Naive thymus-derived CD4-positive, alpha-beta T cell (primary cell): ENCODE measurements around the gene LPP. TPM values are rescaled to one million over a fixed set of nuclear protein-coding genes. Genes with fewer than 3 reads are reported as not detected.
A peak's percentile ranks its signal among the peaks of the same experiment; 100 is the strongest.

Source experiments
- ATAC-seq: fragments of 150-1000 bp; cut with Tn5 transposase; 2 replicates; pipeline ENCODE4 v1.10.0; 2021; ENCODE audit warnings: mild to moderate bottlenecking, moderate library complexity
- CTCF ChIA-PET: fragments of 350-600 bp; sonication (Branson Sonifier 250); formaldehyde crosslinking; loops from one replicate; lab custom pipeline; 2021; ENCODE audit warnings: antibody characterized with exemption; lab: Charles Lee
- POLR2A ChIA-PET: fragments of 350-600 bp; sonication (Branson Sonifier 250); formaldehyde crosslinking; loops from one replicate; lab custom pipeline; 2021; ENCODE audit warnings: antibody characterized with exemption, inconsistent platforms; lab: Charles Lee
- DNase-seq, 9 donors: peaks; one replicate each; pipeline versions ENCODE4 v3.0.0 to v3.0.0-alpha.2; 2020 to 2022; ENCODE audit warnings: mixed read lengths in 1 of 9
- H3K27ac ChIP-seq: one replicate; pipeline ENCODE4 v1.7.0; 2013; ENCODE audit warnings: mild to moderate bottlenecking, low read depth, low read length, moderate library complexity
- H3K27me3 ChIP-seq, 2 donors: one replicate each; pipeline ENCODE4 v1.7.0; 2013; ENCODE audit warnings: low read length in 2 of 2, mild to moderate bottlenecking in 2 of 2, moderate library complexity in 2 of 2; ENCODE audit not compliant: control insufficient read depth in 2 of 2, insufficient read depth in 2 of 2
- H3K36me3 ChIP-seq, 3 experiments: 1 replicate in 2 of 3; 2 replicates in 1 of 3; pipeline ENCODE4 v1.7.0; 2013; ENCODE audit warnings: low read length in 3 of 3, mild to moderate bottlenecking in 3 of 3, moderate library complexity in 1 of 3; ENCODE audit not compliant: insufficient read depth in 3 of 3, control insufficient read depth in 2 of 3
- H3K4me1 ChIP-seq, 2 donors: one replicate each; pipeline ENCODE4 v1.7.0; 2013; ENCODE audit warnings: low read length in 2 of 2, mild to moderate bottlenecking in 2 of 2, moderate library complexity in 1 of 2; ENCODE audit not compliant: control insufficient read depth in 2 of 2, insufficient read depth in 2 of 2
- H3K4me3 ChIP-seq: 2 replicates; pipeline ENCODE4 v1.7.0; 2013; ENCODE audit warnings: mild to moderate bottlenecking, low read length
- H3K9me3 ChIP-seq, 3 experiments: 1 replicate in 2 of 3; 2 replicates in 1 of 3; pipeline ENCODE4 v1.7.0; 2013; ENCODE audit warnings: low read length in 3 of 3; ENCODE audit not compliant: control insufficient read depth in 2 of 3
- H3K27ac Mint-ChIP-seq, 9 donors: one replicate each; pipeline ENCODE4 v1.8.0; 2020 to 2022; ENCODE audit warnings: mixed read lengths in 9 of 9, mild to moderate bottlenecking in 8 of 9, moderate library complexity in 5 of 9, inconsistent platforms in 2 of 9
- H3K27me3 Mint-ChIP-seq, 5 donors: one replicate each; pipeline ENCODE4 v1.8.0; 2021 to 2022; ENCODE audit warnings: mixed read lengths in 5 of 5, mild to moderate bottlenecking in 1 of 5
- H3K36me3 Mint-ChIP-seq, 5 donors: one replicate each; pipeline ENCODE4 v1.8.0; 2020 to 2022; ENCODE audit warnings: mixed read lengths in 5 of 5, mild to moderate bottlenecking in 3 of 5, inconsistent platforms in 1 of 5
- H3K4me1 Mint-ChIP-seq, 7 donors: one replicate each; pipeline ENCODE4 v1.8.0; 2020 to 2022; ENCODE audit warnings: mixed read lengths in 7 of 7, mild to moderate bottlenecking in 3 of 7, inconsistent platforms in 1 of 7
- H3K4me3 Mint-ChIP-seq, 10 donors: one replicate each; pipeline ENCODE4 v1.8.0; 2020 to 2022; ENCODE audit warnings: mild to moderate bottlenecking in 10 of 10, mixed read lengths in 10 of 10, moderate library complexity in 6 of 10, inconsistent platforms in 2 of 10
- H3K9me3 Mint-ChIP-seq, 11 donors: one replicate each; pipeline ENCODE4 v1.8.0; 2020 to 2022; ENCODE audit warnings: mixed read lengths in 11 of 11, mild to moderate bottlenecking in 4 of 11, inconsistent platforms in 1 of 11, moderate library complexity in 1 of 11
- intact Hi-C, 2 donors: fragments of 100-400 bp; cut with micrococcal nuclease; formaldehyde crosslinking; loops; one replicate each; pipeline ENCODE4 v1.15.1; 2023
- polyA plus RNA-seq, 2 donors: library from polyadenylated mRNA; unstranded; fragments of 300-500 nt; fragmentation: Illumina TruSeq; gene quantifications; one replicate each; pipeline ENCODE4 v1.2.3, GENCODE V29; 2021
- total RNA-seq, 6 experiments: library from RNA in 5 of 6; stranded (reverse) in 5 of 6; gene quantifications; 1 replicate in 5 of 6; 2 replicates in 1 of 6; pipeline ENCODE4 v1.2.3 and lab custom pipeline; 2021 to 2026

Gene LPP
- total and polyA plus RNA-seq, 7 experiments from 2014 or later: 10.3 to 95.2 (median 19.5) TPM

DNA sequence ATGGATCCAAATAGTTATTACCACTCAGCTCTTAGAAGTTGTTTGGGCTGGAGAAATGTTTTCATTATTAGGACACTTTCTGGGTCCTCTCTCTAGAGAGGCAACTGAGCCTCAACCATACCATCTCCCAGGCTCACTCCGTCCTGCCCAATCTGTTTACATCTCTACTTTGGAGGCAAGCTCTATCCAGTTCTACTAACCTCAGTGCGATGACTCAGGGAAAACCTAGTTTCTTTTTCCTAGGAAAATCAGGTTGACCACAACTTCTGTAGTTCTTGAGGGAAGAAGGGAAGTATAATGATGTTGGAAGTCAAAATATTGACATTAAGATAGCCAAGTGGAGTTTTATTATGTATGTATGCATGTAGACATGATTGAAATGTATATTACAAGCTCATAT is 40.4 kb downstream of the LPP start:
- intact Hi-C loops: no loop called here
- Histone ChIP-seq H3K27me3 (no peaks in the 10 kb centered on the region), H3K36me3 (peaks cover 0 to 6% (median 0%) of the 10 kb centered on the region in 3 experiments), H3K27ac (no peak overlapping the region), H3K4me3 (no peak overlapping the region), H3K4me1 (no peaks in the 10 kb centered on the region), H3K9me3 (no peaks in the 10 kb centered on the region)
- POLR2A ChIA-PET: no interaction called here
- CTCF ChIA-PET: no interaction called here
- ATAC-seq (no peak), DNase-seq (no peak)
- Mint-ChIP-seq H3K36me3 (peaks cover 28 to 60% (median 41%) of the 10 kb centered on the region in 5 donors), H3K27ac (no peak overlapping the region), H3K9me3 (peaks cover 0 to 5% (median 0%) of the 10 kb centered on the region in 11 donors), H3K4me3 (no peak overlapping the region), H3K4me1 (peaks cover 17 to 43% (median 30%) of the 10 kb centered on the region in 7 donors), H3K27me3 (no peaks in the 10 kb centered on the region)

GRCh38 chr3:188196232-188196990 is 42.5 kb downstream of the LPP start:
- H3K36me3 ChIP-seq: peaks cover 0 to 2% (median 0%) of the 10 kb centered on the region in 3 experiments
- no peaks in the 10 kb centered on the region for H3K27me3 ChIP-seq
- intact Hi-C loops: no loop called here
- DNase-seq (no peak), ATAC-seq (no peak)
- H3K4me1 ChIP-seq: no peaks in the 10 kb centered on the region
- H3K9me3 ChIP-seq: no peaks in the 10 kb centered on the region
- H3K27ac ChIP-seq: no peak overlapping the region
- Mint-ChIP-seq H3K9me3 (peaks cover 0 to 3% (median 0%) of the 10 kb centered on the region in 11 donors), H3K27me3 (no peaks in the 10 kb centered on the region), H3K4me1 (peaks cover 10 to 31% (median 20%) of the 10 kb centered on the region in 7 donors), H3K27ac (peak overlapping the region in 2 of 9 donors; percentile 20 to 33), H3K36me3 (peaks cover 17 to 48% (median 32%) of the 10 kb centered on the region in 5 donors), H3K4me3 (no peak overlapping the region)
- ChIA-PET POLR2A (no interaction called here), CTCF (no interaction called here)
- H3K4me3 ChIP-seq: no peak overlapping the region

DNA sequence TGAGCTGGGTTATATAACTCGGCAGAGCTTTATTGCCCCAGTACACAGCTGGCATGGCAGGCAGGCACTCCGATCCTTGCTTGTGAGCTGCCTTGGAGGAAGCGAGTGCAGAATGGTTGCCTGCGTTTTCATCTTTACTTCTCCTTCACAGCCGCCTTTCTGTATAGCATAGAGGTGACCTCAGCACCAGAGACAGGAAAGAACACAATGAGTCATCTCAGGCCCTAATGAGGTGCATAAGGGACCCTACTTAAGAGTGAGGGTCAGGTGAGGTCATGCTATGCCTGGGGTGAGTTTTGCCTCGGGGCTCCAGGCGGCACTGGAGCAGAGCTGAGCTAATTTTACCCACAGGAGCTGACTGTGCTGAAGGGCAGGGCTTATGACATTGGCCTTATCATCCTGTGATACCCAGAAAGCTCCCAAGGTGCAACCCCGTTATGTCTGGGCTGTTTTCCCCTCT is 43.5 kb downstream of the LPP start:
- Histone ChIP-seq H3K9me3 (no peaks in the 10 kb centered on the region), H3K27me3 (no peaks in the 10 kb centered on the region), H3K4me1 (no peaks in the 10 kb centered on the region), H3K36me3 (no peaks in the 10 kb centered on the region), H3K4me3 (no peak overlapping the region), H3K27ac (no peak overlapping the region)
- no peak overlapping the region for H3K4me3 Mint-ChIP-seq
- DNase-seq (no peak), ATAC-seq (peak; percentile 27)
- H3K36me3 Mint-ChIP-seq: peaks cover 11 to 46% (median 30%) of the 10 kb centered on the region in 5 donors
- H3K27me3 Mint-ChIP-seq: no peaks in the 10 kb centered on the region
- ChIA-PET POLR2A (no interaction called here), CTCF (no interaction called here)
- H3K9me3 Mint-ChIP-seq: peaks cover 0 to 4% (median 0%) of the 10 kb centered on the region in 11 donors
- H3K4me1 Mint-ChIP-seq: peaks cover 13 to 35% (median 24%) of the 10 kb centered on the region in 7 donors
- peak overlapping the region in 1 of 9 donors; percentile 26 for H3K27ac Mint-ChIP-seq
- intact Hi-C loops: no loop called here

- ATAC-seq (no peak), DNase-seq (no peak)
- Histone ChIP-seq H3K4me1 (no peaks in the 10 kb centered on the region), H3K4me3 (no peak overlapping the region), H3K27me3 (no peaks in the 10 kb centered on the region), H3K36me3 (no peaks in the 10 kb centered on the region), H3K9me3 (no peaks in the 10 kb centered on the region), H3K27ac (no peak overlapping the region)
- Mint-ChIP-seq H3K9me3 (peaks cover 0 to 4% (median 0%) of the 10 kb centered on the region in 11 donors), H3K4me3 (no peak overlapping the region), H3K4me1 (peaks cover 15 to 36% (median 25%) of the 10 kb centered on the region in 7 donors), H3K36me3 (peaks cover 6 to 41% (median 28%) of the 10 kb centered on the region in 5 donors), H3K27me3 (no peaks in the 10 kb centered on the region), H3K27ac (no peak overlapping the region)
- CTCF ChIA-PET: no interaction called here
- POLR2A ChIA-PET: interaction anchor here (0.5 kb wide), 1 partner anchor 102 kb away, joined by 3 read pairs; no protein-coding TSS in a partner anchor
- intact Hi-C loops: no loop called here
These were observed 44.0 kb downstream of the LPP start for GRCh38 chr3:188198001-188198400.

DNA sequence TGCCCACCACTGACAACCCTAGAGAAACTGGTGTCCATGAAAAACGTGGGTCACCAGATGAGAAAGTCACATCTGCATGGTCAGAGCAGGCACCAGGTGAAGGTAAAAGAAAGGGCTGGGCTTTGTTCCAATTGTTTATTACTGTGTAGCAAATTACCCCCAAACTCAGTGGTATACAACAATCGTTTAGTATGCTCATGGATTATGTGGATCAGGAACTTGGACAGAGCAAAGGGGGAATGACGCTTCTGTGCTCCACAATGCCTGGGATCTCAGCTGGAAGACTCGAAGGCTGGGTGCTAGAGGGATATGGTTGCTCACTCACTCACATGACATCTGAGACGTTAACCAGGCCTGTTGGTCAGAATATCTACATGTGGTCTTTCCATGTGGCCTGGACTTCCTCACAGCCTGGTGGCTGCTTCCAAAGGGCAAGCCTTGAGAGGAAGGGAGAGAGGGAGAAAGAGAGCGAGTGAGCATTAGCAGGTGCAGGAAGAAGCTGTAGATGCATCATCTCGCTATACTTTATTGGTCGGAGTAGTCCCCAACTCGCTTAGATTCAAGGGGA is 44.9 kb downstream of the LPP start:
- ATAC-seq: no peak
- Histone ChIP-seq H3K4me3 (no peak overlapping the region), H3K36me3 (no peaks in the 10 kb centered on the region), H3K4me1 (no peaks in the 10 kb centered on the region), H3K27me3 (no peaks in the 10 kb centered on the region), H3K27ac (no peak overlapping the region), H3K9me3 (no peaks in the 10 kb centered on the region)
- intact Hi-C loops: no loop called here
- POLR2A ChIA-PET: no interaction called here
- Mint-ChIP-seq H3K9me3 (peaks cover 0 to 4% (median 0%) of the 10 kb centered on the region in 11 donors), H3K36me3 (peaks cover 4 to 35% (median 25%) of the 10 kb centered on the region in 5 donors), H3K4me1 (peaks cover 15 to 36% (median 23%) of the 10 kb centered on the region in 7 donors), H3K4me3 (no peak overlapping the region), H3K27ac (no peak overlapping the region), H3K27me3 (no peaks in the 10 kb centered on the region)
- CTCF ChIA-PET: no interaction called here
- DNase-seq: no peak

DNA sequence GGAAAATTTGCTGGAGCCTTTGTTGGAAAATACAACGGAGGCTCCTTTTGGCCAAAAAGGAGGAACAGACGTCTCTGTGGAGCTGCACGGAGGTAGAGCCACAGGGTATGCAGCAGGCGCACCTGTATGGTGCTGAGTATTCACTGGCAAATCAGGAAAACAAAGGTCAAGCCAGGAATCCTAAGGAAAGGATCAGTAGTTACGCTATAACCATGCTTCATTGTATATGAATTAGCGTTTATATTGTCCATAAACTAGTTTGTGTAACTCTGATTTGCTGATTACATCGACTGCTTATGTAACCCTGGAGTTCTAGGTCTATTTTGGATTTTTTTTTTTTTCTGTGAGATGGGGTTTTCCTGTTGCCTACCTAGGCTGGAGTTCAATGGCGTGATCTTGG is 45.4 kb downstream of the LPP start:
- Histone ChIP-seq H3K4me1 (no peaks in the 10 kb centered on the region), H3K27me3 (no peaks in the 10 kb centered on the region), H3K36me3 (no peaks in the 10 kb centered on the region), H3K4me3 (no peak overlapping the region), H3K27ac (no peak overlapping the region), H3K9me3 (no peaks in the 10 kb centered on the region)
- peaks cover 4 to 30% (median 21%) of the 10 kb centered on the region in 5 donors for H3K36me3 Mint-ChIP-seq
- H3K4me1 Mint-ChIP-seq: peaks cover 16 to 36% (median 26%) of the 10 kb centered on the region in 7 donors
- H3K4me3 Mint-ChIP-seq: no peak overlapping the region
- DNase-seq (no peak), ATAC-seq (no peak)
- ChIA-PET POLR2A (no interaction called here), CTCF (no interaction called here)
- intact Hi-C loops: no loop called here
- H3K9me3 Mint-ChIP-seq: peaks cover 0 to 4% (median 0%) of the 10 kb centered on the region in 11 donors
- no peak overlapping the region for H3K27ac Mint-ChIP-seq
- H3K27me3 Mint-ChIP-seq: no peaks in the 10 kb centered on the region
